ENCODE data around the gene PRR12.

The PRR12 gene

DNA sequence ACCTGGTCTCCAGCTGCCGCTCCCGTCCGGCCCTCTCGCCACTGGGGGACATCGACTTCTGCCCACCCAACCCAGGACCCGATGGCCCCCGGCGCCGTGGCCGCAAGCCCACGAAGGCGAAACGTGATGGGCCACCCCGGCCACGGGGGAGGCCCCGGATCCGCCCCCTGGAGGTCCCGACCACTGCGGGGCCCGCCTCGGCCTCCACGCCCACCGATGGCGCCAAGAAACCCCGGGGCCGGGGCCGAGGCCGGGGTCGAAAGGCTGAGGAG is 6.7 kb downstream of the PRR12 start:
- no peaks in the 10 kb centered on the region for H3K4me1 ChIP-seq (ENCODE audit: insufficient read depth, poor library complexity, severe bottlenecking)
- H3K27ac ChIP-seq (ENCODE audit: poor library complexity, severe bottlenecking): no peak overlapping the region
- ATAC-seq (ENCODE audit: low read depth) (no peak), DNase-seq (ENCODE audit: low spot score) (no peak)
- TF ChIP-seq CTCF (IDR thresholded peaks at IDR 0.05; ENCODE audit: poor library complexity, severe bottlenecking): no peak
- H3K27me3 ChIP-seq (ENCODE audit: insufficient read depth, poor library complexity, severe bottlenecking): no peaks in the 10 kb centered on the region
- no peak overlapping the region for H3K4me3 ChIP-seq (ENCODE audit: severe bottlenecking)
- no peaks in the 10 kb centered on the region for H3K9me3 ChIP-seq (ENCODE audit: severe bottlenecking)
- H3K36me3 ChIP-seq (ENCODE audit: low read depth): peaks cover 71% of the 10 kb centered on the region

GRCh38 chr19:49599378-49600295 is 8.7 kb downstream of the PRR12 start:
- ATAC-seq (ENCODE audit: low read depth) (no peak), DNase-seq (ENCODE audit: low spot score) (no peak)
- no peaks in the 10 kb centered on the region for H3K4me1 ChIP-seq (ENCODE audit: insufficient read depth, poor library complexity, severe bottlenecking)
- H3K27me3 ChIP-seq (ENCODE audit: insufficient read depth, poor library complexity, severe bottlenecking): no peaks in the 10 kb centered on the region
- peaks cover 79% of the 10 kb centered on the region for H3K36me3 ChIP-seq (ENCODE audit: low read depth)
- H3K9me3 ChIP-seq (ENCODE audit: severe bottlenecking): no peaks in the 10 kb centered on the region
- no peak overlapping the region for H3K27ac ChIP-seq (ENCODE audit: poor library complexity, severe bottlenecking)
- H3K4me3 ChIP-seq (ENCODE audit: severe bottlenecking): no peak overlapping the region
- TF ChIP-seq CTCF (IDR thresholded peaks at IDR 0.05; ENCODE audit: poor library complexity, severe bottlenecking): no peak

DNA sequence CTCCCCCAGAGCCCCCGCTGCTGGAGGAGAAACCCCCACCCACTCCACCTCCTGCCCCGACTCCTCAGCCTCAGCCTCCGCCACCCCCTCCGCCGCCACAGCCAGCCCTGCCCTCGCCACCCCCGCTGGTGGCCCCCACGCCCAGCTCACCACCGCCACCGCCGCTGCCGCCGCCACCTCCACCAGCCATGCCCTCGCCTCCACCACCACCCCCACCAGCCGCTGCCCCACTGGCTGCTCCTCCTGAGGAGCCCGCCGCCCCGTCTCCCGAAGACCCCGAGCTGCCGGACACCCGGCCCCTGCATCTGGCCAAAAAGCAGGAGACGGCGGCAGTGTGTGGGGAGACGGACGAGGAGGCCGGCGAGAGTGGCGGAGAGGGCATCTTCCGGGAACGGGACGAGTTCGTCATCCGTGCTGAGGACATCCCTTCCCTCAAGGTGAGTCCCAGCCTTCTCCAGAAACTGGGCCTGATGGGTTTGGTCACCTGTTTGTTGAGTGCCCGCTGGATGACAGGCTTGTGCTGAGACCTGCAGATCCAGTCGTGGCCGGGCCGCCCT is 10.6 kb downstream of the PRR12 start:
- no peak for TF ChIP-seq CTCF (IDR thresholded peaks at IDR 0.05; ENCODE audit: poor library complexity, severe bottlenecking)
- DNase-seq (ENCODE audit: low spot score) (no peak), ATAC-seq (ENCODE audit: low read depth) (no peak)
- Histone ChIP-seq H3K27ac (ENCODE audit: poor library complexity, severe bottlenecking) (no peak overlapping the region), H3K9me3 (ENCODE audit: severe bottlenecking) (no peaks in the 10 kb centered on the region), H3K36me3 (ENCODE audit: low read depth) (peaks cover 87% of the 10 kb centered on the region), H3K4me1 (ENCODE audit: insufficient read depth, poor library complexity, severe bottlenecking) (no peaks in the 10 kb centered on the region), H3K27me3 (ENCODE audit: insufficient read depth, poor library complexity, severe bottlenecking) (no peaks in the 10 kb centered on the region), H3K4me3 (ENCODE audit: severe bottlenecking) (no peak overlapping the region)

- DNase-seq (ENCODE audit: low spot score) (no peak), ATAC-seq (ENCODE audit: low read depth) (no peak)
- Histone ChIP-seq H3K36me3 (ENCODE audit: low read depth) (peaks cover 89% of the 10 kb centered on the region), H3K4me3 (ENCODE audit: severe bottlenecking) (no peak overlapping the region), H3K4me1 (ENCODE audit: insufficient read depth, poor library complexity, severe bottlenecking) (no peaks in the 10 kb centered on the region), H3K27me3 (ENCODE audit: insufficient read depth, poor library complexity, severe bottlenecking) (no peaks in the 10 kb centered on the region), H3K27ac (ENCODE audit: poor library complexity, severe bottlenecking) (no peak overlapping the region), H3K9me3 (ENCODE audit: severe bottlenecking) (no peaks in the 10 kb centered on the region)
- no peak for TF ChIP-seq CTCF (IDR thresholded peaks at IDR 0.05; ENCODE audit: poor library complexity, severe bottlenecking)
These were observed 11.8 kb downstream of the PRR12 start for GRCh38 chr19:49602806-49603205.

DNA sequence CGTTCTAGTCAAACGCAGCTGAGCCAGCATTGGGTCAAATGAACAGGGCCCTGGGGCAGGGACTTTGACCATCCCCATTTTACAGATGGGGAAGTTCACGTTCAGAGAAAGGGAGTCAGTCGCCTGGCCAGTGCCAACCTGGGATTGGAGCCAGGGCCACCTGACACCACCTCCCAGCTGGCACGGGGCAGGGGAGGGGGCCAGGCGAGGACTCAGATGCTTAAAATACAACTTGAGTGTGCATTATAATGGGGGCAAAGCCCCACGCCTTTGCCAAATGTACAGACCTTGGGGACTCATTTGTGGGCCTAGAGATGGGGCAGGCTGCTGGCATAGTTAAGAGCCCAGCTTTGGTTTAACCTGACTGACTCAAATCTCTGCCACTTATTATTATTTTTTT is 14.6 kb downstream of the PRR12 start:
- no peak for TF ChIP-seq CTCF (IDR thresholded peaks at IDR 0.05; ENCODE audit: poor library complexity, severe bottlenecking)
- DNase-seq (ENCODE audit: low spot score) (no peak), ATAC-seq (ENCODE audit: low read depth) (no peak)
- Histone ChIP-seq H3K27ac (ENCODE audit: poor library complexity, severe bottlenecking) (no peak overlapping the region), H3K36me3 (ENCODE audit: low read depth) (peaks cover 69% of the 10 kb centered on the region), H3K27me3 (ENCODE audit: insufficient read depth, poor library complexity, severe bottlenecking) (no peaks in the 10 kb centered on the region), H3K4me3 (ENCODE audit: severe bottlenecking) (no peak overlapping the region), H3K4me1 (ENCODE audit: insufficient read depth, poor library complexity, severe bottlenecking) (no peaks in the 10 kb centered on the region), H3K9me3 (ENCODE audit: severe bottlenecking) (no peaks in the 10 kb centered on the region)
